HG03442 (cell line): Measurements from ENCODE around the gene NR2F2.

ENCODE experiments used
- ATAC-seq: cut with Tn5 transposase; IDR thresholded peaks from one replicate; pipeline ENCODE4 v1.9.1; 2021; ENCODE audit warnings: mild to moderate bottlenecking, moderate library complexity; ENCODE audit not compliant: unreplicated experiment

Gene NR2F2

GRCh38 chr15:96341513-96342405 is 11.3 kb downstream of the NR2F2 start:
- ATAC-seq = no peak

- no peak for ATAC-seq
Measured at GRCh38 chr15:96342406-96343112, 12.1 kb downstream of the NR2F2 start.

GRCh38 chr15:96343113-96344059 is 12.9 kb downstream of the NR2F2 start:
- no peak for ATAC-seq

- no peak for ATAC-seq
Measured at GRCh38 chr15:96344060-96344705, 13.7 kb downstream of the NR2F2 start.

- no peak for ATAC-seq
Measured at GRCh38 chr15:96344706-96345559, 14.4 kb downstream of the NR2F2 start.

- peak; percentile 51 for ATAC-seq
Measured at GRCh38 chr15:96345560-96346399, 15.3 kb downstream of the NR2F2 start.

- ATAC-seq = no peak
Measured at GRCh38 chr15:96346409-96346970, 16.0 kb downstream of the NR2F2 start.

GRCh38 chr15:96347181-96348111 is 16.9 kb downstream of the NR2F2 start:
- no peak for ATAC-seq

- no peak for ATAC-seq
Measured at GRCh38 chr15:96348112-96349027, 17.9 kb downstream of the NR2F2 start.

GRCh38 chr15:96349034-96349856 is 18.7 kb downstream of the NR2F2 start:
- no peak for ATAC-seq

- no peak for ATAC-seq
Measured at GRCh38 chr15:96349857-96350720, 19.6 kb downstream of the NR2F2 start.

GRCh38 chr15:96350934-96351724 is 20.6 kb downstream of the NR2F2 start:
- ATAC-seq = no peak

GRCh38 chr15:96351761-96352603 is 21.5 kb downstream of the NR2F2 start:
- no peak for ATAC-seq
